ENCODE data around the gene MSH4. TPM values are rescaled to one million over a fixed set of nuclear protein-coding genes. Genes with fewer than 3 reads are reported as not detected.
"Not testable (repeated sequence)": the region's sequence is repeated elsewhere in the genome, so short reads cannot be mapped to it uniquely, and the experiment has no call there.

Gene MSH4
- total RNA-seq = under 1 TPM in 3 of 4 donors, not detected in 1; 0.19 to 0.37 (median 0.24) TPM

DNA sequence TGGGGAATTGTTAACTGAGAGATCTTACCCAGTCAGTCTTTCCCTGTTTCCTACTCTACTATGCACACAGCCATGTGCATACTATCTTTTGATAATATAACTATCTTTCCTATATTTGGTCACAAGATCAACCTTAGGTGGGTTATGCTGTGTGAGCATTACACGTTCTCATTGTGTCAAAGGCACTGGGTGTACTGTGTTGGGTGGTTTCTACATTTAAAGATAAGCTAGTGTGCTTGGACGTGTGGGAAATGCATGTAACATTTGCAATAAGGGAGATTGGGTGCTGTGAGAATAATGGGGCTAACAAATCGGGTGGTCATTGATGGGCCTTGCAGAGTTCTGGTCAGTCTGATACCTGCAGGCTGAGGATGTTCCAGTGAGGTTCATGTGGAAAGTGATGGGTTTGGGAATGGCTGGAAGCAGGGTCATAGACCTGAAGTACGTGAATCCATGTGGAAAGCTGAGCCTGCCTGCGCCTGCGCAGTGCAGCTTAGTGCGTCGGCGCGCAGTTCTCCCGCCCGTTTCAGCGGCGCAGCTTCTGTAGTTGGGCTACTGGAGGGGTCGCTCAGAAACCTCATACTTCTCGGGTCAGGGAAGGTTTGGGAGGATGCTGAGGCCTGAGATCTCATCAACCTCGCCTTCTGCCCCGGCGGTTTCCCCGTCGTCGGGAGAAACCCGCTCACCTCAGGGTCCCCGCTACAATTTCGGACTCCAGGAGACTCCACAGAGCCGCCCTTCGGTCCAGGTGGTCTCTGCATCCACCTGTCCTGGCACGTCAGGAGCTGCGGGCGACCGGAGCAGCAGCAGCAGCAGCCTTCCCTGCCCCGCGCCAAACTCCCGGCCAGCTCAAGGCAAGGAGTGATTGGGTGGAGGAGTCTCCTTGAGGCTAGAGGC lies at the start of gene MSH4:
Gene MSH4, plus strand, starts transcription at position 507 of the 897 bp plus-strand sequence. Its CDS starts 104 bp downstream, at position 611.
- DNase-seq (ENCODE audit: low spot score) (no peak), ATAC-seq (ENCODE audit: low FRiP score) (no peak)
- TF ChIP-seq, protein P1, sequence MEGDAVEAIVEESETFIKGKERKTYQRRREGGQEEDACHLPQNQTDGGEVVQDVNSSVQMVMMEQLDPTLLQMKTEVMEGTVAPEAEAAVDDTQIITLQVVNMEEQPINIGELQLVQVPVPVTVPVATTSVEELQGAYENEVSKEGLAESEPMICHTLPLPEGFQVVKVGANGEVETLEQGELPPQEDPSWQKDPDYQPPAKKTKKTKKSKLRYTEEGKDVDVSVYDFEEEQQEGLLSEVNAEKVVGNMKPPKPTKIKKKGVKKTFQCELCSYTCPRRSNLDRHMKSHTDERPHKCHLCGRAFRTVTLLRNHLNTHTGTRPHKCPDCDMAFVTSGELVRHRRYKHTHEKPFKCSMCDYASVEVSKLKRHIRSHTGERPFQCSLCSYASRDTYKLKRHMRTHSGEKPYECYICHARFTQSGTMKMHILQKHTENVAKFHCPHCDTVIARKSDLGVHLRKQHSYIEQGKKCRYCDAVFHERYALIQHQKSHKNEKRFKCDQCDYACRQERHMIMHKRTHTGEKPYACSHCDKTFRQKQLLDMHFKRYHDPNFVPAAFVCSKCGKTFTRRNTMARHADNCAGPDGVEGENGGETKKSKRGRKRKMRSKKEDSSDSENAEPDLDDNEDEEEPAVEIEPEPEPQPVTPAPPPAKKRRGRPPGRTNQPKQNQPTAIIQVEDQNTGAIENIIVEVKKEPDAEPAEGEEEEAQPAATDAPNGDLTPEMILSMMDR (IDR thresholded peaks at IDR 0.05) = no peak

DNA sequence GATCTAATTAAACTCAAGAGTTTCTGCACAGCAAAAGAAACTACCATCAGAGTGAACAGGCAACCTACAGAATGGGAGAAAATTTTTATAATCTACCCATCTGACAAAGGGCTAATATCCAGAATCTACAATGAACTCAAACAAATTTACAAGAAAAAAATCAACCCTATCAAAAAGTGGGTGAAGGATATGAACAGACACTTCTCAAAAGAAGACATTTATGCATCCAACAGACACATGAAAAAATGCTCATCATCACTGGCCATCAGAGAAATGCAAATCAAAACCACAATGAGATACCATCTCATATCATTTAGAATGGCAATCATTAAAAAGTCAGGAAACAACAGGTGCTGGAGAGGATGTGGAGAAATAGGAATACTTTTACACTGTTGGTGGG lies 39.5 kb upstream of the MSH4 start:
- not testable (repeated sequence) for DNase-seq (ENCODE audit: low spot score); ATAC-seq (ENCODE audit: low FRiP score)

DNA sequence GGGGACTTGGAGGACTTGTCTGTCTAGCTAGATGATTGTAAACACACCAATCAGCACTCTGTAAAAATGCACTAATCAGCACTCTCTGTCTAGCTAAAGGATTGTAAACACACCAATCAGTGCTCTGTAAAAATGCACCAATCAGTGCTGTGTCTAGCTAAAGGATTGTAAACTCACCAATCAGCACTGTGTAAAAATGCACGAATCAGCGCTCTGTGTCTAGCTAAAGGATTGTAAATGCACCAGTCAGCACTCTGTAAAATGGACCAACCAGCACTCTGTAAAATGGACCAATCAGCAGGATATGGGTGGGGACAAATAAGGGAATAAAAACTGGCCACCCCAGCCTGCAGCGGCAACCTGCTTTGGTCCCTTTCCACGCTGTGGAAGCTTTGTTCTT lies 38.1 kb upstream of the MSH4 start:
- not testable (repeated sequence) for ATAC-seq (ENCODE audit: low FRiP score); DNase-seq (ENCODE audit: low spot score)

GRCh38 chr1:75764057-75764655 lies 32.5 kb upstream of the MSH4 start:
- ATAC-seq (ENCODE audit: low FRiP score) = no peak
- TF ChIP-seq, protein P1 (IDR thresholded peaks at IDR 0.05) = no peak
- no peak for DNase-seq (ENCODE audit: low spot score)

GRCh38 chr1:75765697-75766355 lies 30.9 kb upstream of the MSH4 start:
- ATAC-seq (ENCODE audit: low FRiP score) (no peak), DNase-seq (ENCODE audit: low spot score) (no peak)
- TF ChIP-seq, protein P1 (IDR thresholded peaks at IDR 0.05) = no peak

DNA sequence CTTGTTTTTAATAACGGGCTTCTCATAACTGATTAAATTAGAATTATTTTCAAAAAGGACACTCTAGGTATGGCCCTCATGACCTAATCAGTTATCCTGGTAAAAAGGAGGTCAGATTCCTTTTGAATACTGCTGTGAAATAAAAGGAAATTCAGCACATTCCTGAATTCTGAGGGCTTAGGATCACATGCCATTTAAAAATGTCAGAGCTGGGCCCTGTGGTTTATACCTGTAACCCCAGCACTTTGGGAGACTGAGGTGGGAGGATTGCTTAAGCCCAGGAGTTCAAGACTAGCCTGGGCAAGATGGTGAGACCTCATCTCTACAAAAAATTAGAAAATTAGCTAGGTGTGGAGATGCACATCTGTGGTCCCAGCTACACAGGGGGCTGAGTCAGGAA lies 28.7 kb upstream of the MSH4 start:
- ATAC-seq (ENCODE audit: low FRiP score) (no peak), DNase-seq (ENCODE audit: low spot score) (no peak)
- TF ChIP-seq, protein P1 (IDR thresholded peaks at IDR 0.05) = no peak

DNA sequence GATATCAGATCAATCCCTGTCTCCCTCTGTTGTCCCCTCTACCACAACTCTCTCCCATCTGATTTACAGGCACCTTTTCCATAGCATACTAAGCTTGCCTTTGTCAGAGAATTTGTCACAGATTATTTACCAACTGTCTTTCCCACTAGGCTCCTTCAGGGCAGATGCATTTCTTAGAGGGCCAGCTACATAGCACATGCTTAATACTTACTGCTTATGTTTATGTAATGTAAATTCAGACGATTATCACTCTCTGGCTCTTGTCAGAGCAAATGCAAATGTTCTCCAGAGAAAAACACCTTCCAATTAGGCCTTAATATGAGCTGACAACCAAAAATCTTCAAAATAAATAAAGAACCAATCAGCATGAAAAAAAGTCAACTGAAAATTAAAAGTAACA lies 25.9 kb upstream of the MSH4 start:
- TF ChIP-seq, protein P1 (IDR thresholded peaks at IDR 0.05) = no peak
- ATAC-seq (ENCODE audit: low FRiP score) (no peak), DNase-seq (ENCODE audit: low spot score) (no peak)
